SKM-1 (cell line): ENCODE data around the gene TARDBP.
A peak's percentile ranks its signal among the peaks of the same experiment; 100 is the strongest.
"Not testable (repeated sequence)": the region's sequence is repeated elsewhere in the genome, so short reads cannot be mapped to it uniquely, and the experiment has no call there.

Experiments used
- DNase-seq: peaks from one replicate; lab custom pipeline; 2025; ENCODE audit not compliant: unreplicated experiment; lab: John Stamatoyannopoulos, UW

TARDBP gene

DNA sequence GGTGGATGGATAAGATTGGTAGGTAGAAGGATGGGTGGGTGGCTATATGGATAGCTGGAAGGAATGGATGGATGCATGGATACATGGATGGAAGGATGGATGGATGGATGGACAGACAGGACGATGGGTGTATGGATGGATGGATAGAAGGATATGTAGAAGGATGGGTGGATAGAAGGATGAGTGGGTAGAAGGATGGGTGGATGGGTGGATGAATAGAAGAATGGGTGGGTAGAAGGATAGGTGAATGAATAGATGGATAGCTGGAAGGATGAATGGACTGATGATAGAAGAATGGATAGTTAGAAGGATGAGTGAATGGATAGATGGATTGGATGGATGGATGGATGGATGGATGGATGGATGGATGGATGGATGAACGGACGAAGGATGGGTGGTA, 29.6 kb downstream of the TARDBP start:
- no peak for DNase-seq

DNA sequence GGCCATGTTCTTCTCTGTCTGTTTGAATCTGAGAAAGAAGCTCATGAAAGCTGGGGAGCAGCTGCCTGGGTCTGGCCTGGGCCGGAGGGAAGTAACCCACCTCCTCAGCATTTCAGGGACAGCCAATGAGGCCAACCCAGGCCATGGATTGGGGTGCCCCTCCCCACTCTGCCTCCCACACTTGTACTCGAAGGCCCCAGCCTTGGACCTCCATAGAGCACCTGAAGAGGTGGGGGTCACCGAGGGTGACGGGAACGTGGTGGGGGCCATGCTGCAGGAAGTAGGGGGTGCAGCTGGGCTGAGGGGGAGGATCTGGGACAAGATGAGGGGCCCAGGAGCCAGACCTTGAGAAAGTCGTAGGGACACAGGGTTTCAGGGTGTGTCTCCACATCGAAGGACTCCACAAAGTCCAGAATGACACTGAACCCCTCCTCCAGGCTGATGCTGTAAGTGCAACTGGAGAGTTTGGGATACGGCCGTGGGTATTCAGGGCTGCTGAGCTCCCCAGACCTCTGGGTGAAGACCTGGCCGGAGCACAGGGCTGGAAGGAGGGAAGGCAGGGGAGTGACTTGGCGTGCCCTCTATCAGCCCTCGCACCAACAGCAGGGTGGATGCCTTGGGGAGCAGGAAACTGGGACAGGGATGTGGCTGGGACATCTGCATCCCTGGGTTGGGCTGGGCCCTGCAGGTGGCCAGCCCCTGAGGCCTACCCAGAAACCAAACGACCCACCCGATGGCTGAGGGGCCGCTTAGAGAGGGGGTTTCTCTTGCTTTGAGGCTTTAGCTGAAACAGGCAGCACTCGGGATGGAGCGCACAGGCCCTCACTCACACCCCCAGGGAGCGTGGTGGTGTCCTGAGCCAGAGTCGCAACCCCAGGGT, 30.8 kb downstream of the TARDBP start:
- DNase-seq = no peak

DNA sequence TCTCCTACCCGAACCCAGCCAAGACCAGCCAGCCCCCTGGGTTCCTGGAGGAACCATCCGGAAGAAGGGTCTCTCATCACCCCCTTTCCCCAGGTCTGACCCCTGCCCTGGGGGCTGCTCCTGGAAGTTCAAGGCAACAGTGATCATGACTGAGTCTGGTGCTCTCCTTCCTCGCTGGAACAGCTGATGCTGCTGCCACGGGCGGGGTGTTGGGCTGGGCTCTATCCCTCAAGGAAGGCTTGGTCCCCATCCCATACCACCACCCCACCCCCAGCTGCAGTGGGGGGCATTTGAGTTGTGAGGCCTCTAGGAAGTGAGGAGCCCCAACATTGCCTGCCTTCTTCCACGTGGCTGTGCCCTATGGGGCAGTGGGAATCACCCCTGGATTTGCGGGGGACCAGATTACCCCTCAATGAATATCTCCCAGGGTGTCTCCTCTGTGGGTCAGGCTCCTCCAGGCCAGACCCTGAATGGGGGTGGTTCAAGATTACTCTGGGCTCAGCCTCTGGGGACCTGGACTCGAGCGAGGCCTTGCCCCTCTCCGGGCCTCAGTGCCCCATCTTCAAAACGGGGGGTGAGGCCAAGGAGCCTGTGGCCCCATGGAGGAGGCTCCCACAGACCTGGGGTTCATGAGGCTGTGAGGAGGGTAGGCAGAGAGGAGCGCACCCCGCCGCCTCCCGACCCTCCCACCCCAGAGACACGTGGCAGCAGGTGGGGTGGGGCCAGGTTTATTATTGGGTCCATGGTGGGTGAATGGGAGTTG, 31.8 kb downstream of the TARDBP start:
- DNase-seq = no peak

DNA sequence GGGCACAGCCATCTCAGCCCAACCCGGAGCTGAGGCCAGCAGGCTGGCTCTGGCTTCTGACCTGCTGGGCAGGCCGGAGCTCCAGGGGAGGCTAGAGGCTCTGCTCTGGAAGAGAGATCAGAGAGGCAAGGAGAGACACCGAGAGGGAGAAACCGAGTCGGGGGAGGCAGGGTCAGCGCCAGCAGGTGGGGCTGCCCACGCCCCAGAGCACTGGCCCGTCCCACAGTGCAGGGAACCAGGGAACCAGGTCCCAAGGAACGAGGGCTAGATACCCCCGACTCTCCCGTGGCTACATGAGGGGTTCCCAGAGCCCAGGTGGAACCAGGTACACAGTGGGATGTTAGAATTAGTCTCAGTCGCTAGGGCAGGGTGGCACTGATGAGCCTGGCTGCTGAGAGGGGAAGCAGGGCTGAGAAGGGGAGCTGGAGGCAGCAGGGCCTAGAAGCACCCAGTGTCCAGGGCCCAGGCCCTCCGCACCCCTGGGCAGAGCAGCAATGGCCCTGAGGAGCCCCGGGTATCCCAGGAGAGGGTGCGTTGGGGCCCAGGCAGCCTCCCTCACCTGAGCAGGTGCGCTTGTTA, 32.5 kb downstream of the TARDBP start:
- no peak for DNase-seq

DNA sequence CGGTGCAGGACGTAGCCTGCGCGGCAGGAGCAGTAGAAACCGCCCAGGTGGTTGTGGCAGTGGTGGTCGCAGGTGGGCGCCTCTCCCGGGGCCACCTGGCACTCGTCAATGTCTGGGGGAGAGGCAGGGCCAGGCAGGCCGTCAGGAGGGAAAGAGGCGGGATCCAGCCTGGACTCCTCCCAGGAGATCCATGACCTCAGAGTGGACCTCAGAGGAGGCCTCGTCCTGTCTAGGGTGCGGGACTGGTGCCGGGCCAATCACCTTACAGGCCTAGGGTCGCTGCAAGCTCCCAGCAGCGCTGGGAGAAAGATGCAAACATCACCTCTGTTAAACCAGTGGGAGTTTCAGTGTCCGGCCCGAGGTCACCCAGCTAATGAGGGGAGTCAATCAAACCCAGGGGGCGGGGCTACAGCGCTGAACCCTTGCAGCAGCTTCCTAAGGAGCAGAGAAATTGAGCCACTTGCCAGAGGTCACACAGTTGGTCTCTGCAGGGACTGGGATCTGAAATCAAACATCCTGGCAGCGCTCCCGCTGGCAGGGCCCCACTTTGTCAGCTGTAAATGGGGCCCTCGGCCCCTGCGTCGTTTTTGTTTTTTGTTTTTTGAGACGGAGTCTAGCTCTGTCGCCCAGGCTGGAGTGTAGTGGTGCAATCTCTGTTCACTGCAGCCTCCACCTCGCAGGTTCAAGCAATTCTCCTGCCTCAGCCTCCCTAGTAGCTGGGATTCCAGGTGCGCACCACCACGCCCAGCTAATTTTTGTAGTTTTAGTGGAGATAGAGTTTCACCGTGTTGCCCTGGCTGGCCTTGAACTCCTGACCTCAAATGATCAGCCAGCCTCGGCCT, 33.2 kb downstream of the TARDBP start:
- DNase-seq = no peak

DNA sequence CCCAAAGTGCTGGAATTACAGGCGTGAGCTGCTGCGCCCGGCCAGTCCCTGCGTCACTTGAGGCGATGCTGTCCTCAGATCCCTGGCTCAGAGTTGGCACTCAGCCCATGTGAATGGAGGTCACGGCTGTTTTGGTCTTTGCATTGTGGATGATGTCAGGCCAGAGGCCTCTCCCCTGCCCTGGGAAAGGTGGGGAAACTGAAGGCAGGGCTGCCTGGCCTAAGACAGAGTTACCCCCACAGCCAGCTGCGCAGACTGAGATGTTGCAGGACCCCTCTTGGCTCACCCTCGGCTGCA, 33.8 kb downstream of the TARDBP start:
- no peak for DNase-seq

DNA sequence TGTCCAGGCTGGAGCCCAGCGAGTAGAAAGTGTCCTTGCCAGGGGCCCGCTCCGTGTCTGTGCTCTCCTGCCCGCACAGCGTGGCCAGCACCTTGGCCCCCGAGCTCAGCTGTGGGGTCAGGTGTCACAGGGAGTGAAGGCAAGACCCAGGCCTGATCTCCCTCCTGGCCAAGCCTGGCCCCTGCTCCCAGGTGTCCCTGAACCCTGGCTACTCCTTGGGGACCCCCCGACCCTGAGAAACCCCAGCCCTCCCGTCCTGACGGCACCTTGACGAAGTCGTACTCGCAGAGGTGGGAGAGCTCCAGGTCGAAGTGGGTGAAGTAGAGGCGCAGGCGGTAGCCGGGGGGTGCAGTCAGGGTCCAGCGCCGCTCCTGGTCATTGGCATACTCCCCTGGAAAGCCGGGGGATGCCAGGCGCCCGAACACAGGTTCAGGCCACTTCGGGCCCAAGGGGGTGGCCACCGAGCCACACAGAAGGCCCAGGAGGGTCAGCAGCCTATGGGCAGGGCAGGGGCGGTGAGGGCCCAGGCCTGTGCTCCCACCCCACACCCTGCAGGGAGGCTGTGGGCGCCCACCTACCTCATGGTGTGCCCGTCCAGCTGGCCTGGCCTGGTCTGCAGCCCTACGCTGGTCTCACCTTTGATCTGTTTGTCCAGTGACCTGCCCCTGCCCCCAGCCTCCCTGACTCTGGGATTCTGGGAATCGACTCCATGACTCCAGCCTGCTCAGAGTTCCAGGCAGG, 34.3 kb downstream of the TARDBP start, which contains the start of gene MASP2:
Gene MASP2 (minus strand): TSS at position 615 of the 741 bp plus-strand sequence. CDS start 32 bp downstream, at position 583.
- DNase-seq = no peak

DNA sequence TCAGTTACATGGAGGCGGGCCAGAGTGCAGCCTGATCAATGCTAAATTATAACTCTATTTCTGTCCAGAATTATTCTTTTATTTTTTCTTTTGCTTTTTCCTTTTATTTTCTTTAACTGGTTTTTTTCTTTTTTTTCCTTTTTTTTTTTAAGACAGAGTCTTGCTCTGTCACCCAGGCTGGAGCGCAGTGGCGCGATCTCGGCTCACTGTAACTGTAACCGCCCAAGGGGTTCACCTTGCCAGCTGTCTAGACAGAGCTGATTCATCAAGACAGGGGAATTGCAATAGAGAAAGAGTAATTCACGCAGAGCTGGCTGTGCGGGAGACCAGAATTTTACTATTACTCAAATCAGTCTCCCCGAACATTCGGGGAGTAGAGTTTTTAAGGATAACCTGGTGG, 38.7 kb downstream of the TARDBP start:
- DNase-seq = not testable (repeated sequence)

DNA sequence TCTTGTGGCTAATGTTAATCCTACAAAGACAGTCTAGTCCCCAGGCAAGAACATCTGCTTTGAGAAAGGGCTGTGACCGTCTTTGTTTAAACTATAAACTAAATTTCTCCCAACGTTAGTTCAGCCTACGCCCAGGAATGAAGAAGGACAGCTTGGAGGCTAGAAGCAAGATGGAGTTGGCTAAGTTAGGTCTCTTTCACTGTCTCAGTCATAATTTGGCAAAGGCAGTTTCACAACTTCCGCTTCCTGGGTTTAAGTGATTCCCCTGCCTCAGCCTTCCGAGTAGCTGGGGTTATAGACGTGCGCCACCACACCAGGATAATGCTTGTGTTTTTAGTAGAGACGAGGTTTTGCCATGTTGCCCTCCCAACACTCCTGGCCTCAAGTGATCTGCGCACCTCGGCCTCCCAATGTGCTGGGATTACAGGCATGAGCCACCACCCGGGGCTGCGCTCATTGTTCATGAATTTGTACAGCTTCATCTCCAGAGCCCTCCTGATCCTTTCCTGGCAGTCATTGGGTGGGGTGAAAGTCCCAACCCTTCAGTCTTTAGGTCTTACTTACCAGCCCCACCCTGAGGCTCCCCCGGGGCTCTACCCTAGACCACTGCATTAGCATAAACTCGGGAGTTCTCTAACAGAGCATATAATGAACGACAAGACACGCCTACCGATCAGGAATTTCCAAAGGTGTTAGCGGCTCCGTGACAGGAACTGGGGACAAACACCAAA, 39.5 kb downstream of the TARDBP start:
- peak; percentile 66 for DNase-seq

DNA sequence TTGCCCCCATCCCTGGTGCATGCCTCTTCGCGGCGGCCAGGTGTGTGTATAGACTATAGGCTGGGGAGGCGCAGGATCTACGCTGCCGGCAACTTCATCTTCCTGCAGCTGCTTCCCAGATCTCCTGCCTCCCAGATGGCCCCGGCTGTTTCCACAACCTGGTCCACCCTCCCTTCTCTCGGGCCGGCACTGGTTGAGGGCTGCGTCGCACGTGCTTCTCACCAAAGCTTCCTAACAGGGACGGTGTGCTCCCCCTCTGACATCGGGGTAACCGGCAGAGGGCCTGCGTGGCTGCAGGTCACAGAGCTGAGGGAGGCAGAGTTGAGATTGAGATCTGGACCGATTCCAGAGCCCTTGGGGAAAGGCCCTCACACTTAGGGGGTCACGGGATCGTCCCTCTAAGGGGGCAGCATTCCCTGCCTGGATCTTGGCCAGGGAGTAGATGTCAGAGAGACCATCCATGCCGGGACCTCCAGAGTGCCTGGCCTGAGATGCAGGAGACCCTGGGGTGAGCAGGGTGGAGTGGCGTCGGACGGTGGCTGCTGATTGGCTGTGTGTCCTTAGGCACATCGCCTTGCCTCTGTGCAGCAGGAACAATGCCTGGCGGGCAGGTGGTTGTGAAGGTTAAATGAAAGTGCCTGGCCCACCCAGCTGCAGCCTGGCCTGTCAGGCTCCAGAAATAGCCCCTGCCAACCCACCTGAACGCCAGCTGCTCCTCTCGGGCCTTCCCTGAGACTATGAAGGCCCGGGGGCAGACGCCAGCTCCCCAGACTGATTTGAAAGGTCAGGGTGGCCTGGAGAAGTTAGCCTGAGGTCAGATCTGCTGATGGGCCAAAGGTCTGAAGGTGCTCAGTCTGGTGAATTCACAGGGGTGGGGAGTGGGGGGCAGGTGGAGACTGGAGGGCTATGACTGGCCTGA, 40.6 kb downstream of the TARDBP start:
- DNase-seq = no peak

DNA sequence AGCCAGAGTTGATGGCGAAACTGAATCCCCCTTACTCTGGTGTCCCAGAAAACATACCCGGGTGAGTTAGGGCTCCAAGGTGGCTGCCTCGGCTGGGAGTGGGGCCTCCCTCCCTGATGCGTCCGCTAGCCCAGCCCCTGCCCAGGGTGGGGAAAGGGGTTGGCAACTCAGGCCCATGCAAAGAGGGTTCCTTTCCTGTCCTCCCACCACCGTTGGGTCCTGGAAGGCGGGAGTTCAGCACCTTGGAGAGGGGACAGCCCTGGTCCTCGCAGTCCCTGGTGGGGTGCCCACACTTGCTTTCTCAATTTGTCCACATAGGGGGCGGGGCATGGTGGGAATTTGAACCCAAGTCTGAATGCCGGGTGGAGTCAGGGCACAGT, 41.3 kb downstream of the TARDBP start:
- no peak for DNase-seq

DNA sequence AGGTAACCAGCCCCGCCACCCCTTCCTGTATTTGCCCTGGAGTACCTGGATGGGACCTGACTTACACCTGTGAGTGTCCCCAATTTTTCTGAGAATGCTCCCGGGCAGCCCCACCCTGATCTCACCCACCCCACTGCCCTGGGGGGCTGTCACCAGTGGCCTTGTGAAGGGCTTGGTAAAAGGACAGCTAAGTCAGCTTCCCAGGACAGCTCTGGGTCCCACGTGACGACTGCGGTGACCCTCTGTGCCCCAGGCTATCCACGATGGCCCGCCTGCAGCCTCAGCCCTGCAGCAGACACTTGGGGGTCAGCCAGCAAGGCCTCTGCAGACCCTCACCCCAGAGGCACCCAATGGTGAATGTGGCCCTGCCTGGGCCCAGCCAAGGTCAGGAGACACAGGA, 41.7 kb downstream of the TARDBP start:
- DNase-seq = no peak

DNA sequence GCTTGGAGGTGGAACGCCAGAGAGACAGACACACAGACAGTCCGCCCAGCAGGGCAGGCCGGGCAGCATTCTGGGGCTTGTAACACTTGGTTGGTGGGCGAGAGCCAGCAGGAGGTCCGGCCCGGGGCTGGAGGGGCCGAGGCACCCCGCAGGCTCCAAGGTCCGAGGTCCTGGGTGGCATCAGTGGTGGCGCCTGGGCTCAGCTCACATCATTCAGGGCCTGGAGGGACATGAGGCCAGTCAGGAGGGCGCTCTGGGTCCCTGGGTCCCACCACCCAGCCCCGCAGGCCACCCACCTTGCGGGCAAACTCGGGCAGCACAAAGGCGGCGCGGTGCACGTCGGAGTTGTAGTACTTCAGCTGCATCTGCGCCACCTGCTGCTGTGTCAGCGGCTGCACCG, 42.2 kb downstream of the TARDBP start:
- DNase-seq = no peak

DNA sequence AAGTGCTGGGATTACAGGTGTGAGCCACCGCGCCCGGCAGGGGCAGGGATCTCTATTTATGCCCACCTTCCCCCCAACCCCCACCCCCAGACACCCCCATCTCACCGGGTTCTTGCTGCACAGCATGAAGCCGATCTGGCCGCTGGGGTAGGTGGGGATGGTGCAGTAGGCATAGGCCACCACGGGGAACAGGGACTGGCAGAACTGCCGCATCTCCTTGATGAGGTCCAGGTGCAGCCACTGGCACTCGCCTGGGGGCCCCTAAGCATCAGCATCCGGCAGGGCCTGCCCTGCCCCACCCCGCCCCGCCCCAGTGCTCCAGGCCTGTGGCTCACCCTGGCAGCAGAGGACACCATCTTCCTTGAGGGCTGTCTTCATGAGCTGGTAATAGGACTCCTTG, 43.2 kb downstream of the TARDBP start:
- DNase-seq = no peak

DNA sequence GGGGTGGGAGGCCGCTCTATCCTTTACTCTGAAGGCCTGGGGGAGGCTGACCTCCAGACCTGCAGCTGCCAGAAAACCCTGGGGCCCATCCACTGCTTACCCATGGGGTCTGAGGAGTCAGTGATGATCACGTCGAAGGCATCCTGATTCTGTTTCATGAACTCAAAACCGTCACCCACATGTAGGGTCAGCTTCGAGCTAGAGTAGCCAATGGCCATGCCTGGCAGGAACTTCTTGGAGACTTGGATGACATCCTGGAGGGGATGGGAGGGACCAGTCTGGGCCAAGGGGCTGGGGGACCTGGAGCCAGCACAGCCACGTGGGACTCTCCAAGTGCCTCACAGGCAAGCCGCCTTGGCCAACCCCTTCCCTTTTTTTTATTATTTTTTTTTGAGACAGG, 44.0 kb downstream of the TARDBP start:
- no peak for DNase-seq

DNA sequence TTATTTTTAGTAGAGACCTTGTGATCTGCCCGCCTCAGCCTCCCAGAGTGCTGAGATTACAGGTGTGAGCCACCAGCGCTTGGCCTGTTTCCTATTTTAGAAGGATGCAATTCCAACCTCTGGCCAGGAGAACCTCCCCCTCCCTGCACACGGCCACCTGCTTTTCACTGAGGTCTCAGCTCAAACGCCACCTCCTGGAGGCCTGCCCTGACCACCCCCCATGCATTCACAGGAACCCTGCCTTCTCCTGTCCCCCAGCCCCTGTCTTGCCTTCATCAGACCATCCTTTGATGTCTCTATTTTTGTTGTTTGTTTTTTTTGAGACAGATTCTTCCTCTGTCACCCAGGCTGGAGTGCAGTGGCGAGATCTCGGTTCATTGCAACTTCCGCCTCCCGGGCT, 45.0 kb downstream of the TARDBP start:
- DNase-seq = no peak

DNA sequence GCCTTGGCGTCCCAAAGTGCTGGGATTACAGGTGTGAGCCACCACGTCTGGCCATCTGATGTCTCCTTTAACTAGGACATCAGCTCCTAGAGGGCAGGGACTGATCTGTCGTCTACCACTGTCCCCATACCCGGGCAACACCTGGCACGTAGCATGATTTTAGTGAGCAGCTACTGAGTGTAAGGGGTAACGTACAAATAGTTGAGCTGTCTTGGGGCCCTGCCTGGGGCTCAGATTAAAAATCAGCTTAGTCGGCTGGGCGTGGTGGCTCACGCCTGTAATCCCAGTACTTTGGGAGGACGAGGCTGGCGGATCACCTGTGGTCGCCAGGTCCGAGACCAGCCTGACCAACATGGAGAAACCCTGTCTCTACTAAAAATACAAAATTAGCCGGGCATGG, 45.6 kb downstream of the TARDBP start:
- DNase-seq = no peak

DNA sequence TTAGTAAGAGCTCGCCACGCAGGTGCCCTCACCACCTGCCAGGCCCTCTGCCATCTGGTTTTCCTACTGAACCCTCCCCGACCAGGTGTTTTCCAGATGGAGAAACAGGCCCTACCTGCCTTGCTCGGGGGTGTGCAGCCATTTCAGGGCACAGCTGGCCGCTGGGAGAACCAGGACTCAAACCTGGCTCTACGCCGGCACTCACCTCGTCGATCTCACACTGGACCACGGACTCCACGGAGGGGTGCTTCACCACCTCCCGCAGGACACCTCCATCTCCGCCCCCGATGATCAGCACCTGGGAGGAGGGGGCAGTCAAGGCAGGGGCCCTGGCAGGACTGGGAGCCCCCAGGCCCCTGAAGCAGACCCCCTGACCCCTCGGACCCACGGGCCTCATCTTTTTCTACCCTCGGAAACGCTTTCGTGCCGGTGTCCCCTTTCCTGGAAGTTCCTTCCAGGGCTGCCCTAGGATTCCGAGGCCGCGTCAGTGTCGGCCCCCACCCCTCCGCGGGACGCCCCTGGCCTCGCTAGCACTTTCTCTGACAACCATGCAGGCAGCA, 46.2 kb downstream of the TARDBP start:
- DNase-seq = no peak
